GM21619 (cell line): Measurements from ENCODE around the gene CAPG.
A peak's percentile ranks its signal among the peaks of the same experiment; 100 is the strongest.
"Not testable (repeated sequence)": the region's sequence is repeated elsewhere in the genome, so short reads cannot be mapped to it uniquely, and the experiment has no call there.

Experiments
- ATAC-seq: cut with Tn5 transposase; IDR thresholded peaks from one replicate; pipeline ENCODE4 v1.9.1; 2021; ENCODE audit not compliant: unreplicated experiment

CAPG gene

DNA sequence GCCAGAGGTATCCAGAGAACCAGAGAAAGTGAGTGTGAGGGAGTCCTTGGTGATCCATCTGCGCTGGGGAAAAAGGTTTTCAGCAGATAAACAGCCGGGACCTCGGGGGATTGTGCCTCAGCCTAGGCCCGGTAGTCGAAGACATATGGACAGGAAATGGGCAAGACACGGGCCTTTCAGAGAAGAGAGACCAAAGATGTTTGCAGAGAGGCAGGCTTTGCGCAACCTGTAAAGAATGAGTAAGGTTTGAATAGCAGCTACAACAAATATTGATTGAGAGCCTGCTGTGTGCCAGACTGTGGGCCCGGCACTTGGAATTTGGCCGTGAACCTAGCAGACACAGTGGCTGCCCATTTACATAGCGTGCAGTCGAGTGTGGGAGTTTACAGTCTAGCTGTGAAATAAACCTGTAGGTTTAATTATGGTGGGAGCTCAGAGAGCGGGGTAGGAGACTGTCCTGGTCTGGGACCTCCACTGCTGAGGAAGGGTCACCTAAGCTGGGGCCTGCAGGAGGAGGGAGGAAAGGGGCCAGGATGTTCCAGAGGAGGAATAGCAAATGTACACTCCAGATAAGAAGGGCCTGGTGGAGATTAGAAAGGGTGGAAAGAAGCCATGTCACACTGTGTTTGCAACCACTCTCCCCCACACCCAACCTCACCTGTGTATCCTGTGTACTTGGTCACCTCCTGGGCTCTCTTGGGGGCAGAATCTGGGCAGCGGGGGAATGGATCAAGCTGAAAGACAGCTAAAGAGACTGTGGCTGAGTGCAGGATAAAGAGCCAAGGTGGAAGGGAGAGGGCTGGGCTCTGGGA lies 11.3 kb upstream of the CAPG start:
- no peak for ATAC-seq

DNA sequence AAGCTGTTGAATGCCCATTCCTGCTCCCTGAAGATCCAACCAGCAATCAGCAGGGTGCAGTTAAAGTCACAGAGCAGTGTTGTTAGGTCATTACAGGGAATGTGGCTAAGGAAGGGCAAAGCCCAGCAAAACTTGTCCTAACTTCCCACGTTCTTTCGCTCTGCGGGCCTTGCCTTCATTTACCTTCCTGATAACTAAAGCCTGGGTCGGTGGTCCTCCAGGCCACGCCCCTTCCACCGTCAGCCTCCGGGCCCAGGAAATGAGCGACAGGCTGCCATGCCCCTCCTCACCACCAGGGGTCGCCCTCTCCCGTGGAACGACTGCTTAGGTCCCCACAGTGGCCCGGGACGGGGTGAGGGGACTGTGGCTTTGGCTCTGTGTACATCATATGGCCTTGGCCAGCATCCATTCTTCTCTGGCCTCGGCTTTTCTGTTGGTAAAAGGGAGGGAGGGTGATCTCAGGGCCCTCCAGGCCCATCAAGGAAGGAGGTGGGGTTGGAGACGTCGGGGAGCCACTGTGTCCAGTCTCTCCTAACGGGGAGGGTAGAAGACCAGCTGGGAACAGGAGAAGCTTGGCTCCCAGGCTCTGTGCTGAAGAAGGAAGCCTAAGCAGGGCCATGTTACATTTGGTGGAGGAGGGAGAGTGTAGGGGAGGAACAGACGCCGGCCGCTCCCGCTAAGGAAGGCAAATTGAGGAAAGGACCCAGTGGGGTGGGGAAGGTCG lies 10.5 kb upstream of the CAPG start:
- peak; percentile 52 for ATAC-seq

DNA sequence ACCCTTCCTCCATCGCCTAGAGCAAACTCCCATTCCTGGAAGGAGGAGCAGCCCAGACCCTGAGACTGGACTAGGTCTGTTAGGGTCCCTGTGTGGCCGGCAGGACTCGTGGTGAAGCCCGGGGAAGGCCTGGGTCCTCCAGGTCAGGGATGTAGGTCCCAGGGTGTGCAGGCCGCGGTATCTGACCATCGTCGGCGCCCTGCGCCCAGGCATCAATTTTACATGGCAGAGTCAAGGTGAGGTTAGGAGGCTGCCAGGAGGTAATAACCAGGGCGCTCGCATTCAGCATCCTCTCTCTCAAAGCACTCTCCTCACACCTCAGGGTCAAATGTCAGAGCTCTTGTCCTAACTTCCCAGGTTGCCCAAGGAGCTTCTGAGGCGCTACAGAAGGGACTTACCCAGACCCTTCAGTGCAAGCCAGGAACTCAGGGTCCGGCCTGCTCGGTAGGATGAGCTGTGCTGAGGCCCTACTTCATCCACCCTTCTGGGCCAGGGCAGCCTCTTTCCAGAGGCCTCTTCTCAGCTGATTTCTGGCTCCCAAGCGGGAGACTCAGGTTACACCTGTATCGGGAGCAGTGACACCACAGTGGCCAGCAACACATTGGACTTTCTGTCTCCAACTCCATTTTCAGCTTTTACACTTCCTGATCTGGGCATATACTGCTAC lies 9.0 kb upstream of the CAPG start:
- ATAC-seq, result no peak

DNA sequence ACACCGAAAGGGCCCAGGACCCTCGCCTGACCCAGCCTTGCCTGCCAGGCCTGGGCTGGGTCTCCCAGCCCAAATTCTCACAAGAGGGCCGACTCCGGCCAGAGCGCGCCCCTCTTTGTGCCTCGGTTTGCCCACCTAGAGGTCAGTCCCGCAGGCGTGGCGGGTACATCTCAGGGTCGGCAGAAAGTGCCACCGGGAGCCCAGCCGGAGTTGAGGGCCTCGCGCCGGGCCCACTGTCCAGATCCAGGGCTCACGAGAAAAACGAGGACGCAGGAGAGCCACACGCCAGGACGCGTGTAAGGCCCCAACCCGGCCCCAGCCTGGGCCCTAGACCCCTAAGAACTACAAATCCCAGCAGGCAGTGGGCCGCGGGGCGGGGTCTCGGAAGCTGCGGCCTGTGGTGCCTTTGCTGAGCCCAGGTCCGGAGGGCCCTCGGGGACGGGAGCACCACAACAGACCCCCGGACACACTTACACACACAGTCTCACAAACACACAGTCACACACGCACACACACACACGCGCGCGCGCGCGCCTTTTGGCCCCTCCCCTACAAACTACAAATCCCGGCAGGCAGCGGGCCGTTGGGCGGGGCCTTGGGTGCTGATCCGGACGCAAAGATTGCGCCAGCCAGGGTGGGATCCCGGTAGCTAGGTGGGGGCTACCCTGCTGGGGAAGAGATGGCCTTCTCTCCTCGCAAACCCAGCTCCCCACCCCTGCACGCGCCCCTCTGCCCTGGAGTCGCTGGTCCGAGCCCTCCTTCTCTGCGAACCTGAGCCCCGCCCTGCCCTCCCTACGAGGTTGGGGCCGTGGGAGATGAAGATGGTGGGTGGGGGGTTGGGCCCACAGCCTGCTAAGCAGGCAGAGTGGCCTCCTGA lies 8.2 kb upstream of the CAPG start, which contains the start of gene SH2D6:
Gene SH2D6 (plus strand): TSS at position 583 of the 877 bp plus-strand sequence. CDS start 10,752 bp downstream, outside the sequence.
- ATAC-seq, result peak; percentile 85

DNA sequence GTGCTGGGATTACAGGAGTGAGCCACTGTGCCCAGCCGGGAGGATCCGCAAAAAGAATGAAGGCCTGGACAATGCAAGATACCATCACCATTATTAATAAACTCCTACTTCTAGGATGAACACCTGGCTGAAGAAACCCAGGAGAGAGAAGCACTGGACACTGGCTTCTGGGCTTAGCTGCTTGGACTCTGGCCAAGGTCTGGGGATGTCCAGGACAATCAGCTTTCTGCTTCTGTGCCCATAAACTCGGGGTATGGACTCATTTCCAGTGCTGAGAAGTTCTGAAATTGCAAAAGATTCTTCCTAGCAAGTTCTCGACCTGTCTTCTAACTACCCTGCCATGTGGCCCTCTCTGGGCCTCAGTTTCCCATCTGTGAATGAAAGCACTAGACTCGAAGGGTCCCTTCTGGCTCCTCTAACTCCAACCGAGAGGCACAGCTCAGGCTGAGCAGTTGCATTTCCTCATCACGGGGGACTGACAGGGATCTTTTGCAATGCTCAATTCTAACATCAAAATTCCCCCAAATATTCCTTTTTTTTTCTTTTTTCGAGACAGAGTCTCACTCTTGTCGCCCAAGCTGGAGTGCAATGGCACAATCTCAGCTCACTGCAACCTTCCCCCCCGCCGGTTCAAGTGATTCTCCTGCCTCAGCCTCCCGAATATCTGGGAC lies 5.9 kb upstream of the CAPG start:
- ATAC-seq, result no peak

DNA sequence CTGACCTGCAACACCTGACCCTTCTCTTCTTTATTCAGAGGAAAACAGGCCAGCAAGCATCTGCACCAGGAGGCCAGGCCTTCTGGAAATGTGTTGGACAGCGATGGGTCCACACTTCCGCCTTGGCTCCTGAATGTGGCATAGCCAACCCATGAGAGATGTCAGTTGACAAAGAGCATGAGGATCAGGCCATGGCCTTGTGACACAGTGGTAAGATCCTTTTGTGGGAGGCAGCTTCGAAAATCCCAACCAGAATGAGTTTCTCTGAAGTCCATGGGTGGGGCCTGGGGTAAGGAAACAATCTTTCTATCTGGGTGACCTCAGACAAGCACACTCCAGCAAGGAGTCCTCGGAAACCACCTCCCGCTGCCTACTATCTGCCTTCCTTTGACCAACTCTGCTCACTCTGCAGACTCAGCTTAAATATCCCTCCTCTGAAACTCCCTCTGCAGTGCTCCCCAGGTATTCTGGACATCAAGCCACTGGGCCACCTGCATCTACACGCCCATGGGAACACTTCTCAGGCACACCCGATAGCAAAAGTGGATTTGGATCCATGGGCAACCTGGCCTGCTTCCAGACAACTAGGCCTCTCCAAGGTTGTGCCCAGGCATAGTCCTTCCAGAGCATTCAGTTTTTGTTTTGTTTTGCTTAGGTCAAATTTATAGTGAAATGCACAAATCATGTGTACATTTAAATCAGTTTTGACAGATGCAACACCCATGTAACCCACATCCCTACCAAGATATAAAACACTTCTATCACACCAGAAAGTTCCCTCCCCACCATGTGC lies 4.8 kb upstream of the CAPG start:
- ATAC-seq, result no peak

DNA sequence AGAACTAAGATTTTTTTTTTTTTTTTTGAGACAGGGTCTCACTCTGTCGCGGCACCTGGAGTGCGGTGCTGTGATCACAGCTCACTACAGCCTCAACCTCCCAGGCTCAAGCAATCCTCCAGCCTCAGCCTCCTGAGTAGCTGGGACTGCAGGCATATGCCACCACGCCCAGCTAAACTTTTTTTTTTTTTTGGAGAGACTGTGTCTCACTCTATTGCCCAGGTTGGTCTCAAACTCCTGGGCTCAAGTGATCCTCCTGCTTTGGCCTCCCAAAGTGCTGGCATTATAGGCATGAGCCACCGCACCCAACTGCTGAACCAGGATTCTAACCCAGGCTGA lies 4.2 kb upstream of the CAPG start:
- not testable (repeated sequence) for ATAC-seq

DNA sequence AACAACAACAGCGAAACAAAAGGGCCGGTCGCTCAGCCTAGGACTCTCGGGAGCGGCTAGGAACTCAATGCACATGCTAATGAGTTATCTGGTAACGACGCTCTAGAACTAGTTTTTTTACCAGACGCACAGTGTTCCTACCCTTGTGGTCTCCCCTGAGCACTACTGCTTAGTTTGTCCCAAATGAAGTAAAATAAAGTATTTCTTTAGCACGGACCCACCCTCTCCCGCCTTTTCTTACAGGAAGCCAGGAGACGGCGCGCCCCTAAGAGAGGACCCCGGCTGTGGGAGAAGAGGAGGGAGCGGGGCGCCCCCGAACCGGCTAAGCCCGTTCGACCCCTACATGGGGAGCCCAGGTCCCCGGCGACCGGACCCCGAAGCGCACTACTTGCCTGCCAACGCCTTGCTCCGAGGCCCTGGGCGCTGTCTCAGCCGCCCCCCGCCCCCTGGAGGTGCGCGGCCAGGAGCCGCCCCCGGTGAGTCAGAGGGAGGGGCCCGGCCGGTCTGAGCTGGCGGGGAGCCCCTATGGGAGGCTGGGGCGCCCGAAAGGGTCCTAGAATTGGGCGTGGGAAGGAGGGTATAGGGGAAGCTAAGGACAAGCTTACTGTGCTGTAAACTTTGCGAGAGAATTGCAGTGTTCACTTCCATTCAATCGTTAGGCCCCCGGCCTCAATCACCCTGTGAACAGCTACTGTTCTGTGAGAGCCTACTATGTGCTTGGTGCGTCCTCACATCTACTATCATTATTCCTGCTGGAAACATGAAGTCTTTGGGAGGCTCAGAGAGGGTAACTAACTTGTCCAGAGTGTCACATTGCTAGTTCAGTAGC lies 3.6 kb upstream of the CAPG start:
- ATAC-seq, result no peak

DNA sequence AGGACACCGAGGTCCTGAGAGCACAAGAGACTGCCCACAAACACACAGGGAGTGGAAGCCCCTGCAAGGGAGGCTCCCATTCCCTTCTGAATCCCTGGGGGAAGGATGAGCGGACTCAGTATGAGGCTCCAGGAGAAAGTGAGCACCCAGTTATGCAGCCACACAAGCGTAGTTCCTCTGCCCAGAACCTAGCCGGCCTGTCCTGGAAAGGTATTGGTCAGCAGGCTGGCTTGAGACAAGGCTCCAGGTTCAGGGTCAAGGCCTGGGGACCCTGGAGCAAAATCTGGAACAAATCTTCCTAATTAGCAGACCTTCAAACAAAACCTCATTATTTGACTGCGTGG lies 1.2 kb upstream of the CAPG start:
- no peak for ATAC-seq

DNA sequence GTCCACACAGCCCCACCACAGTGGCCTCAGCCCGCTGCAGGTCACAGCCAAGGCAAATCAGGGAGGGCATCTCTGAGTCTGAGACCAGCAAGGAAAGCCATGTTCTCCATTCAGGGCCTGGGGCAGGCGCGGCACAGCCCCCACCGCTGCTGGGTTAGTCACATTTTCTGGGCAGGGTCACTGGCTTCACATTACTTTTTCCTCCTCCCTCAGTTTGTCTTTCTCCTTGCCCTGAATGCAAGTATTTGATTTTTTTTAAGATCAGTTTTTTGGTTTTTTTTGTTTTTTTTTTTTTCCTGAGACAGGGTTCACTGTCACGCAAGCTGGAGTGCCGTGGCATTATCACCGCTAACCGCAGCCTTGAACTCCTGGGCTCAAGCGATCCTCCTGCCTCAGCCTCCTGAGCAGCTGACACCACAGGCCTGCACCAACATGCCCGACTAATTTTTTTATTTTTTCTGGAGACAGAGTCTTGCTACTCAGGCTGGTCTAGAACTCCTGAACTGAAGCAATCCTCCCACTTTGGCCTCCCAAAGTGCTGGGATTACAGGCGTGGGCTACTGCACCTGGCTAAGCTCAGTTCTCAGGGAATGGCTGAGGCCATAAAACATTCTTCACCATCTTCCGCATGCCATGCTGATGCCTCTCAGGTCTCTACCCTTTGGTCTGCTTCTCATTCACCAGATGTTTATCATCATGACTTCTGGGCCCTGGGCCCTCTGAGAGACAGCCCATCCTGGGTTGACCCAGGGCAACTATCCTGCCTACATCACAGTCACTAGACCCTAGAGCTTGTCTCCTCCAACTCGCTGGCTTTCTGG lies 628 bp upstream of the CAPG start:
- no peak for ATAC-seq

DNA sequence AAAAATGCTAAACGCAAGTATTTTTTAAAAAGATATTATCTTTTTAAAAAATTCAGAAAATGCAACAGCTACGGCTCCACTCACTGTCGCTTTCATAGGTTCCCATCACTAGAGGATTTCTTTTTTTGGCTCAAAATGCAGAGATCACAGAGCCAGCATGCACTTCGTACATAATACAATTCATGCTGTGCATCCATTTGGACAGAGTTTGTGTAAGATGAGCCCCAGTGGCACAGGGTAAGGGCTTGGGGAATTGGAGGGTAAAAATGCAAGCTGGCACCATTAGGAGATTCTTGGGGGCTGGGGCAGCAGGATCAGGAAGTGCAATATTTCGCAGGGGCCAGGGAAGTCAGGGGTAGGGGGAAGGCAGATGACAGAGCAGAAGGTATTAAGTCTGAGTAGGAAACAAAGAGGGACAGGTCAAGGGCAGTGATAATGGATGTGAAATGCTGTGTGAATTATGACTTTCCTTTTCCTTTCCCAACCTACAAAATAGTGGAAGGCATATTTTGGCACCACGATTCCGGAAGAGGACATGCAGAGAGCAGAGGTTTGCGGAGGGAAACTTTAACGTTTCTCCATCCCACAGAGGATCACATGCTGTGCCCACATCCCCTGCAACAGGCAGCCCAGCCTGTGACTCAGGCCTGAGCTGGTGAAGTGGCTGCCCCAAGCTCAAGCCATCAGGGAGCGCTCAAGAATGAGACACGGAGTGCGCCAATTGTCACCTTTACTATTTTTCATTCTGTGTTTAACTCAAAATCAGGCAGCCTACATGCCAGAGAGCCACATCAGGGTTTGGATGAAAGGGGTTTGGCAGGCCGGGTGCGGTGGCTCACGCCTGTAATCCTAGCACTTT lies 4.7 kb downstream of the CAPG start:
- no peak for ATAC-seq

DNA sequence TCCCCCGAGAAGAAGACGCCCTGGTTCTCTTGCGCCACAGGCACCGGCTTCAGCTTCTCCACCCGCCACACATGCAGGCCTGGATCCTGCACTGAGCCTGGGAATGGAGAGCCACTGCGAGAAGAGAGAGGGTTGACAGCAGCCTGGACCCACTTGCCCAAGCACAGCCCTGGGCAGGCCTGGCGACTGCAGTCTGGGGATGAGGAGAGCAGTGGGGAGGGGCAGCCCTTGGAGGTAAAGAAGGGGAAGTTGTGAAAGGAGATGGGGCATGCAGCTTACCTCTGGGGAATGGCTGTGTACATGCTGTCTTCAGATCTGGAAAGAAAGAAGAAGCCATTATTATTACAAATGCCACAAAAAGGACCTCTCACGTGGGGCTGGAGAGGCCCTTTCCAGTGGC lies 8.3 kb downstream of the CAPG start:
- no peak for ATAC-seq

DNA sequence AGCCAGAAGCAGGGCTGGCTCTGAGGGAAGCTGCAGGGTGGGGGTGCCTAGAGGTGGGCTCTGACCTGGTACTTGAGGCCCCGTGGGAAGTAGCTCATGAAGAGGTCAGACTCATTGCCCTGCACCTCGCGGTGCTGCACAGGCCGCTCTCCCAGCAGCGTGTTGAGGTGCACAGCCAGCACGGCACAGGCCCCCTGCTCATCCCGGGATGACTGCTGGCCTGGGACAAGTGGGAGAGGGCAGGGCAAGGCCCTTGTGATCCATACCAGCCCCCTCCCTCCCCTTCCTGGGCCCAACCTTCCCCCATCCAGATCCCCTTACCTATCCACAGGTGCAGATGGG lies 8.7 kb downstream of the CAPG start:
- no peak for ATAC-seq

DNA sequence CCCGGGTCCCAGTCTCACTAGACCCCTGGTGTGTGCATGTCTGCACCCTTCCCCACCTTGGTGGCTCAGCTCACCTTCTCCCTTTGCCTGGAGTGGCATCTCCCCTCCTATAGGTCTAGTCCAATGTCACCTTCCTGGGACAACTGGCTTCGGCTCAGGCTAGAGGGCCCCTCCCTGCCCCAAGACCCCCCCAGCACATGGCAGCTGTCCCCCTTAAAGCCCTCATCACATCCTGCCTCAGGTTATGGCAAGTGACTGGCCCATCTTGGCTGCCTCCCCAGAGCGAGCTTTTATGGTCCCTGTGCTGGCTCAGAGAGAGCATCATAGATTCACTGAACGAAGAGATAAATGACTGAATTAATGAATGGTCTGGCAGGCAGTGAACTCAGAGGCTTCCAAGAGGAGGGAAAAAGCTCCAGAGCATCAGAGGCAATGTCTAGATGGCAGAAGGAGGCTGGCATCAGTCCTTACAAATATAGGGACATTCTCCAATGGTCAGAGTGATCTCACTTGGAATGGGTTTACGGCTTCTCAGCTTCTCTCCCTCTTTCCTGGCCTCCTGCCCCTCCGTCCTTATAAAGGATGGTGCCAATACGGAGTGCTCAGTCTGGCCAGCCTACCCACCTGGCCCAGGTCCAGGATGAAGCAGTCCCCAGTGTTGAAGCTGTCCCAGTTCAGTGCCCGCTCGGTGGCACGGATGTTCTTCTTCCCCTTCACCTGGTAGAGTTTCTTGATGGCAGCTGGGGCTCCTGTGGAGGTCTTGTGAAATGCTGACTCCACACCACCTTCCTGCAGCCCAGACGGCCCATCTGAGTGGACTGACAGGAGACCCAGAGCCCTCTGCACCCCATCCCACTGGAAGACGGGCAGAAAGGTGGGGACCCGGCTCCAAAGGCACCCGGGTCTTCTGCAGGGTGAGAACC lies 9.4 kb downstream of the CAPG start:
- no peak for ATAC-seq

DNA sequence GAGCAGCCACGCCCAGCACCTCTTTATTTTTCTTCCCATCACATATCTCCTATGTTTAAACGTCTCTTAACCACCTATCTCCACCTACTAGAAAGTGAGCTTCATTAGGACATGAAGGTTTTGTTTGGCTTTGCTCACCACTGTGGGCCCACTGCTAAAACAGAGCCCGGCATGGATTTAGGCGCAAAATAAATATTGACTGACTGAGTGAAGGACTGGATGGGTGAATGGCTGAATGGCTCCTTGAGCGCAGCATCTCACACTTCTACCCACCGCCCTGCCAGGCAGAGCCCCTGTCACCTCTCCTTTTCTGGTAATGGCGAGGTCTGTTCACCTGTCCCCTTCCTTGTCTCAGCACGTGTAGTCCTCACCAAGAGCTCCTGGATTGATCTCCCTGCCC lies 10.1 kb downstream of the CAPG start:
- no peak for ATAC-seq

DNA sequence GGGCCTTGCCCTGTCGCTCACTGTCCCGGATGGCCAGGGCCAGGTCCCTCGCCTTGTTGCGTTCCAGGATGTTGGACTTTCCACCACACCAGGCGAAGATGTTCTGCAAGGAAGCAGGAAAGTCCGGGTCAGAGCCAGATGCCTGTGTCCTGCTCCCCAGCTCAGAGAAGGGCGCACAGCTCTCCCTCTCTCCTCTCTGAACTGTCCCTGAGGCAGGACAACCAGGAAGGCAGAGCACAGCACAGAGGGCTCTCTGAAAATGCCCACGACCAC lies 11.0 kb downstream of the CAPG start:
- ATAC-seq, result no peak
